ENCODE results near the gene MAP4K3. TPM values are rescaled to one million over a fixed set of nuclear protein-coding genes. Genes with fewer than 3 reads are reported as not detected.

MAP4K3 gene
- total and polyA plus RNA-seq, 2 of the 8 experiments (the other 6 are each of a cell fraction or from before 2014, with no cell fraction given), result 11.4 to 63.0 TPM

DNA sequence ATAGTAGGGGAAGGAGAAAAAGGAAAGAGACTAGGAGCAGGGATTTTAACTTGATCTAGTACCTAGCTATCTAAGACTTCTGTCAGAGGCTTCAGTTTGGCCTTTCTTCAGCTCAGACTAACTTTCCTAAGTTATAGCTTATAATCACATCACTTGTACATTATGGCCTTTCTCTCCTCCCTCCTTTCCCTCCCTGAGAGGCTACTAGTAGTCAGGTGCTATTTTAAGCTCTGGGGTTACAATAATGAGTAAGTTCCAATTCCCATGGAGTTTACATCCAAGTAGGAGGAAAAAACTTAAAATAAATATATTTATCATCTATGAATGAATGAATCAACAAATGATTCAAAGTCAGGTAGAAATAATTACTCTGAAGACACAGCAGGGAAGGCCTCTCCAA lies 102.6 kb downstream of the MAP4K3 start:
- H2BK120ac ChIP-seq (replicated peaks; ENCODE audit: low read depth, low read length), result no peak overlapping the region
- H3K79me2 ChIP-seq (ENCODE audit: control insufficient read depth in 1 of 2, insufficient read depth in 2 of 2, low read length in 2 of 2), result 0 out of 4 replicates have a peak, but pooled peaks cover 0 to 3% of the 10 kb centered on the region in 2 experiments
- no peak overlapping the region for H3K18ac ChIP-seq (ENCODE audit: extremely low read depth, low read length)
- FAIRE-seq (no peak), DNase-seq (ENCODE audit: low read depth in 1 of 2, low spot score in 2 of 2) (no peak)
- H4K20me1 ChIP-seq (replicated peaks in 1 of 2; ENCODE audit: control insufficient read depth in 1 of 2, insufficient read depth in 2 of 2, low read length in 2 of 2), result no peaks in the 10 kb centered on the region
- no peak overlapping the region for H2BK5ac ChIP-seq (ENCODE audit: low read depth, low read length)
- no peak overlapping the region for H3K14ac ChIP-seq (ENCODE audit: insufficient read length)
- no peak overlapping the region for H3K4me2 ChIP-seq (ENCODE audit: insufficient read depth in 1 of 2, low read depth in 2 of 2, low read length in 2 of 2)
- no peak overlapping the region for H4K8ac ChIP-seq (ENCODE audit: extremely low read depth, insufficient read depth, low read length)
- CTCF ChIA-PET (ENCODE audit: partially characterized antibody), result interaction anchor here (0.6 to 1.2 kb wide), 3 partner anchors 9 to 66 kb away, joined by 3 read pairs; no protein-coding TSS in a partner anchor
- H3K4me1 ChIP-seq (replicated peaks in 1 of 4; ENCODE audit: control insufficient read depth in 3 of 4, insufficient read depth in 4 of 4, low read length in 3 of 4), result peaks cover 0 to 6% (median 0%) of the 10 kb centered on the region in 4 experiments; a peak in 1 of 7 replicates
- no peaks in the 10 kb centered on the region; the same call in 1 of the 2 replicates for H3K79me1 ChIP-seq (ENCODE audit: low read depth, low read length)
- no peak overlapping the region for H4K91ac ChIP-seq (replicated peaks; ENCODE audit: insufficient read length, low read length)
- no peaks in the 10 kb centered on the region for H3K27me3 ChIP-seq (replicated peaks in 1 of 4; ENCODE audit: control insufficient read depth in 3 of 4, extremely low read depth in 1 of 4, insufficient read depth in 3 of 4, low read length in 3 of 4)
- no peak overlapping the region for H3K27ac ChIP-seq (ENCODE audit: low read depth, low read length)
- POLR2A ChIA-PET (ENCODE audit: partially characterized antibody), result interaction anchor here (1.6 kb wide), 1 partner anchor 11 kb away, joined by 3 read pairs; no protein-coding TSS in a partner anchor
- peaks cover 0 to 3% (median 0%) of the 10 kb centered on the region in 4 experiments; a peak in 1 of 8 replicates for H3K36me3 ChIP-seq (ENCODE audit: control insufficient read depth in 2 of 4, insufficient read depth in 4 of 4, low read length in 3 of 4)
- H3K23me2 ChIP-seq (ENCODE audit: low read depth, low read length), result no peaks in the 10 kb centered on the region
- no peaks in the 10 kb centered on the region for H3K9me3 ChIP-seq (ENCODE audit: insufficient read depth in 2 of 2, low read depth in 1 of 2, low read length in 1 of 2)
- no peak overlapping the region for H3K56ac ChIP-seq (replicated peaks; ENCODE audit: insufficient read length, low read depth, low read length)
- no peak overlapping the region for H2AK5ac ChIP-seq (ENCODE audit: low read depth, low read length)
- no peak overlapping the region for H3K23ac ChIP-seq (ENCODE audit: insufficient read length)
- no peak overlapping the region for H4K5ac ChIP-seq (ENCODE audit: insufficient read length, low read depth, low read length)
- no peak overlapping the region for H3K9ac ChIP-seq (replicated peaks in 1 of 4; ENCODE audit: extremely low read depth in 1 of 4, low read depth in 3 of 4, low read length in 3 of 4)
- no peak overlapping the region for H2BK12ac ChIP-seq (ENCODE audit: low read depth, low read length)
- H2BK20ac ChIP-seq (ENCODE audit: low read length), result no peak overlapping the region
- no peak overlapping the region for H2AFZ ChIP-seq (ENCODE audit: low read length)
- no peak overlapping the region for H2BK15ac ChIP-seq (ENCODE audit: low read length)
- no peak overlapping the region for H3K4me3 ChIP-seq (ENCODE audit: extremely low read depth in 1 of 4, insufficient read depth in 2 of 4, low read depth in 3 of 4, low read length in 4 of 4)
- no peak overlapping the region for H3K4ac ChIP-seq (replicated peaks; ENCODE audit: insufficient read length, low read depth, low read length)
- TF ChIP-seq BRCA1 (IDR thresholded peaks at IDR 0.05; ENCODE audit: low read depth, low read length) (no peak), ZNF274 (IDR thresholded peaks at IDR 0.05; ENCODE audit: borderline replicate concordance, extremely low read depth, low read length) (no peak), HDAC6 (IDR thresholded peaks at IDR 0.05; ENCODE audit: low read depth, low read length) (no peak), SP4 (IDR thresholded peaks at IDR 0.05; ENCODE audit: low read length) (no peak), POLR2AphosphoS5 (IDR thresholded peaks at IDR 0.05; ENCODE audit: low read depth, low read length) (no peak), SUZ12 (IDR thresholded peaks at IDR 0.05; ENCODE audit: low read length) (no peak), CREB1 (IDR thresholded peaks at IDR 0.05) (no peak), BACH1 (IDR thresholded peaks at IDR 0.05; ENCODE audit: low read length) (no peak)
- TF ChIP-seq, protein P1, sequence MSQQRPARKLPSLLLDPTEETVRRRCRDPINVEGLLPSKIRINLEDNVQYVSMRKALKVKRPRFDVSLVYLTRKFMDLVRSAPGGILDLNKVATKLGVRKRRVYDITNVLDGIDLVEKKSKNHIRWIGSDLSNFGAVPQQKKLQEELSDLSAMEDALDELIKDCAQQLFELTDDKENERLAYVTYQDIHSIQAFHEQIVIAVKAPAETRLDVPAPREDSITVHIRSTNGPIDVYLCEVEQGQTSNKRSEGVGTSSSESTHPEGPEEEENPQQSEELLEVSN (IDR thresholded peaks at IDR 0.05), result no peak
